BLaER1 (cell line): ENCODE data around the gene HSBP1.
A peak's percentile ranks its signal among the peaks of the same experiment; 100 is the strongest.

Experiments used
- H3K27ac ChIP-seq: shearing (Covaris generic); formaldehyde crosslinking; 2 replicates; pipeline ENCODE4 v1.8.1; 2022
- H3K27me3 ChIP-seq: shearing (Covaris generic); formaldehyde crosslinking; 2 replicates; pipeline ENCODE4 v1.8.1; 2022
- H3K36me3 ChIP-seq: shearing (Covaris generic); formaldehyde crosslinking; 2 replicates; pipeline ENCODE4 v1.8.1; 2022
- H3K4me1 ChIP-seq: shearing (Covaris generic); formaldehyde crosslinking; 2 replicates; pipeline ENCODE4 v1.8.1; 2022
- H3K4me2 ChIP-seq: shearing (Covaris generic); formaldehyde crosslinking; 2 replicates; pipeline ENCODE4 v1.8.1; 2022
- H3K4me3 ChIP-seq: shearing (Covaris generic); formaldehyde crosslinking; 2 replicates; pipeline ENCODE4 v1.8.1; 2022
- H3K9ac ChIP-seq: shearing (Covaris generic); formaldehyde crosslinking; 2 replicates; pipeline ENCODE4 v1.8.1; 2022
- H3K9me3 ChIP-seq: shearing (Covaris generic); formaldehyde crosslinking; 2 replicates; pipeline ENCODE4 v1.8.1; 2022
- H4K20me1 ChIP-seq: shearing (Covaris generic); formaldehyde crosslinking; 2 replicates; pipeline ENCODE4 v1.8.1; 2022
- Cebpa-rat ChIP-seq: shearing (Covaris generic); IDR thresholded peaks from 2 replicates; pipeline ENCODE4 v1.8.1; 2022

The HSBP1 gene

DNA sequence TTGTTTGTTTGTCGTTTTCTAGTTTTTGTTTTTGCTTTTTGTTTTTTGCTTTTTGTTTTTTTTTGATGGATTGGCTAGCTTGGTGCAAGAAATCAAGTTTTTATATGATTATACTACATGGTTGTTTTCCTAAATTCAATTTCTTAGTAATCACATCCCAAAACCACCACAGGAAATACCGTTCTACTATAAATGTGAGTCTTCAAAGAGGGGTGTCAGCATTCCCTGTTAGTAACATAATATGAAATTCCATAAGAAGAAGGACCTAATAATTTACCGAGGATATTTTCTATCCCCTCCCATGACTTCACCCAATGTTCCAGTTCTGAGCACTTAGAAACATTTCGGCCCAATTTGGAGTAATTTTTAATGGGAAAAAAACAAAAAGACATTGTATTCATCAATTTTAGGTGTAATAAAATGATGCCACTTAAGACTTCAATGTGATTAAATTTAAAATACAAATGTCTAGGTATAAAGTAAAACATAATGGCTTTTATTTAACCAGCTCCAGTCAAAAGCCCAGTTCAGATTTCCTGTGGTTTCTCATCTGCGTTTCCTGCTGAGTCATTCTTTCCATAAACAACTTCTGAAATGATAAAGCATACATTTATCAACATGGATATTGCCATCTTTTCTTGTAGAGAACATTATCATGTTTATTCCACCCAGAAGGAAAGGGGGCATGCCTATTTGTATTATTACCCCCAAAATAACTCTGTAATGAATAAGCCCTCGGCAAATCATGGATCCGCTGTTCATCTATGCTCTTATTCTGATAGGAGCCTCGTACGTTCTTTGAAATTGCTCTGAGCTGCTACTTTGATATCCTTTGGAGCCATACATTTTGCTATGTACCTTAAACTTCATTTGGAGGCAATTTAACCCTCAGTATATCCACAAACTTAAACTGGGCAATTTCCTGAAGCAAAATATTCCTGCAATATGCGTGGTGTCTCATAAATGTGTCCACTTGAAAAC lies 28.1 kb downstream of the HSBP1 start:
- Histone ChIP-seq H3K36me3 (no peaks in the 10 kb centered on the region), H4K20me1 (no peaks in the 10 kb centered on the region), H3K9me3 (peaks cover 15% of the 10 kb centered on the region), H3K9ac (no peak overlapping the region; the same call in 1 of the 2 replicates), H3K4me2 (peak overlapping the region; percentile 73), H3K4me1 (peaks cover 26% of the 10 kb centered on the region), H3K27ac (peak overlapping the region; percentile 61; the same call in 1 of the 2 replicates), H3K4me3 (no peak overlapping the region), H3K27me3 (no peaks in the 10 kb centered on the region)
- TF ChIP-seq Cebpa-rat, result no peak

DNA sequence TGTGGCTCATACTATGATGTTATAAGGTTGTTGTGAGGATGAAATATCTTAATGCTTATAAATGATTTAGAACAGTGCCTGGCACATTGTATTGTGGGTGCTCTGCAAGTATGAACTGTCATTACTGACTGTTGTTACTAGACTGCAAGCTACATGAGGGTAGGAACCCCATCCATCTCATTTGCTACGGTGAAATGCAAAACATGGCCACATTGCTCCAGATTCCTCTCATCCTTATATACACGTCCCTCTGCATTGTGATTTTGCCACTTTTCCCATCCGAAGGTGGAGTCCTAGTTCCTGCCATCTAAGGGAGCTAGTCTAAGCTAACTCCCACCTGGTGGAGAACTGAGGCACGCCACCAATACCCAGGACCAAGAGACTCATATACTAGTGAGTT lies 29.8 kb downstream of the HSBP1 start:
- H3K27ac ChIP-seq, result no peak overlapping the region
- H3K4me1 ChIP-seq, result peaks cover 26% of the 10 kb centered on the region
- no peaks in the 10 kb centered on the region for H4K20me1 ChIP-seq
- H3K9ac ChIP-seq, result no peak overlapping the region
- no peaks in the 10 kb centered on the region for H3K36me3 ChIP-seq
- H3K4me2 ChIP-seq, result no peak overlapping the region
- H3K4me3 ChIP-seq, result no peak overlapping the region
- no peak for TF ChIP-seq Cebpa-rat
- peaks cover 11% of the 10 kb centered on the region for H3K9me3 ChIP-seq
- no peaks in the 10 kb centered on the region for H3K27me3 ChIP-seq

DNA sequence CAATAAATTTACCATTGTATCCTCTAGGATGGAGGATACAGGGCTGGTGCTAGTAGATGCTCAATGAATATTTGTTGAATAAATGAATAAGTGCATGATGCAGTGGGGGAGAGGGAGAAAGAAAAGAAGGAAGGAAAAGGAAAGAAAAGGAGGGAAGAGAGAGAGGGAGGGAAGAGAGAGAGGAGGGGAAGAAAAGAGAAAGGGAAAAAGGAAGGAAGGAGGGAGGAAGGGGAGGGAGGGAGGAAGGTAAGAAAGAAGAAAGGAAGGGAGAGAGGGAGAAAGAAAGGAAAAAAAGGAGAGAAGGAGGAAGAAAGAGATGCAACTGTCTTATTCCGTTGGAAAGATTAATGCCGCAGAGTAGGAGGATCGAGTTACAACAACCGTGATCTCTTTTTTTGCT lies 30.4 kb downstream of the HSBP1 start:
- no peak for TF ChIP-seq Cebpa-rat
- Histone ChIP-seq H3K4me3 (no peak overlapping the region), H3K9ac (no peak overlapping the region), H4K20me1 (no peaks in the 10 kb centered on the region), H3K27me3 (no peaks in the 10 kb centered on the region), H3K4me1 (peaks cover 32% of the 10 kb centered on the region), H3K4me2 (no peak overlapping the region), H3K36me3 (no peaks in the 10 kb centered on the region), H3K27ac (no peak overlapping the region), H3K9me3 (peaks cover 5% of the 10 kb centered on the region)

DNA sequence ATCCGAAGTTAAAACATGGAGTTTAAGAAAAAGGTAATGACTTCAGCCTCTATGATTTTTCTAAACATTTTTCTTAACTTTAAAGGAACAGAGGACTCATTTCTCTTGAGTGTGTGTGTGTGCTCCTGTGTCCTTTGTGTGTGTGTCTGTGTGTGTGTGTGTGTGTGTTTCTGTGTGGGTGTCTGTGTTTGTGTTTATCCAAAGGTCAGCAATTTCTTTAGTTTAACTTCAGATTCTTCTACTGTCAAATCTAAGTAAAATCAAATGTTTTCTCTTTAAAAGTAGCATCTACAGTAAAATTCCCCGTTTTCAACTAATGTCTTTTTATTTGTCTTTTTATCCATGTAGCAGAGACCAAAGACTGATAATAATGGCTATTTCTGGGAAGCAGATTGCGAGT lies 31.8 kb downstream of the HSBP1 start:
- H3K4me2 ChIP-seq, result no peak overlapping the region
- no peak for TF ChIP-seq Cebpa-rat
- H3K9me3 ChIP-seq, result no peaks in the 10 kb centered on the region; the same call in 1 of the 2 replicates
- H3K9ac ChIP-seq, result no peak overlapping the region
- no peaks in the 10 kb centered on the region for H4K20me1 ChIP-seq
- no peak overlapping the region for H3K27ac ChIP-seq
- no peaks in the 10 kb centered on the region for H3K36me3 ChIP-seq
- peaks cover 40% of the 10 kb centered on the region for H3K4me1 ChIP-seq
- no peaks in the 10 kb centered on the region for H3K27me3 ChIP-seq
- H3K4me3 ChIP-seq, result no peak overlapping the region

DNA sequence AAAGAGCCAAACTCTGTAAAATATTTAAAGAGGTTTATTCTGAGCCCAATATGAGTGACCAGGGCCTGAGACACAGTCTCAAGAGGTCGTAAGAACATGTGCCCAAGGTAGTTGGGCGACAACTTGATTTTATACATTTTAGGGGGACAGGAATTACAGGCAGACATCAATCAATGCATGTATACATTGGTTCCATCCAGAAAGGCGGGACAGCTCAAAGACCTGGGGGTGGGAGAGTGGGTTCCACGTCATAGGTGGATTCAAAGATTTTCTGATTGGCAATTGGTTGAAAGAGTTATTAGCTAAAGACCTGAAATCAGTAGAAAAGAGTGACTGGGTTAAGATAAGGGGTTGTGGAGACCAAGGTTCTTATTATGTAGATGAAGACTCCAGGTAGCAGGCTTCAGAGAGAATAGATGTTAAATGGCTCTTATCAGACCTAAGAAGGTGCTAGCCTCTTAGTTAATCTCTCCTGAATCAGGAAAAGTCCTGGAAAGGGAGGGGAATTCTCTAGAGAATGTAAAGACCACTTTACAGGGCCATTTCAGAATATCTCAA lies 32.4 kb downstream of the HSBP1 start:
- TF ChIP-seq Cebpa-rat, result no peak
- peaks cover 35% of the 10 kb centered on the region for H3K4me1 ChIP-seq
- H3K9me3 ChIP-seq, result peaks cover under 1% of the 10 kb centered on the region; the same call in 1 of the 2 replicates
- no peaks in the 10 kb centered on the region for H4K20me1 ChIP-seq
- no peaks in the 10 kb centered on the region for H3K27me3 ChIP-seq
- H3K9ac ChIP-seq, result no peak overlapping the region
- H3K36me3 ChIP-seq, result no peaks in the 10 kb centered on the region
- H3K4me3 ChIP-seq, result no peak overlapping the region
- no peak overlapping the region for H3K27ac ChIP-seq
- no peak overlapping the region for H3K4me2 ChIP-seq

DNA sequence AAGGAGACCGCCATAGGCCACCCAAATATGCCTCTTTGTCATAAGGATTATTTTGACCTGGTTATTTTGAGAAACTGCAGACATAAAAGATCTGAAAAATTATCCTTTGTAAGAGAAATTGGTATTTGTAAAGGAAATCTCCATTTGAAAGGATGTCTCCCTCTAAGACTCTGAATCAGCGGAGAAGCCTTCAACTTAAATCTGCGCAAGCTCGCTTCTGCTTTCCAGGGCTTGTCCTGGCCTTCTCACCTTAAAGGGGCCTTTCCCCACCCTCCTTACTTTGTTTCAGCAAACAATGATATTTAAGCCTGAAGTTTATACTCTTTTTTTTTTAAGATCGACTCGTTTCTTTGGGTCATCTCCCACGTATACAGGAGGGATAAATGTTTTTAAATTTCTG lies 34.5 kb downstream of the HSBP1 start:
- Histone ChIP-seq H4K20me1 (no peaks in the 10 kb centered on the region), H3K9me3 (peaks cover 4% of the 10 kb centered on the region; the same call in 1 of the 2 replicates), H3K4me2 (no peak overlapping the region), H3K4me3 (no peak overlapping the region), H3K27me3 (no peaks in the 10 kb centered on the region), H3K9ac (no peak overlapping the region), H3K4me1 (peaks cover 19% of the 10 kb centered on the region), H3K36me3 (no peaks in the 10 kb centered on the region), H3K27ac (no peak overlapping the region)
- no peak for TF ChIP-seq Cebpa-rat

DNA sequence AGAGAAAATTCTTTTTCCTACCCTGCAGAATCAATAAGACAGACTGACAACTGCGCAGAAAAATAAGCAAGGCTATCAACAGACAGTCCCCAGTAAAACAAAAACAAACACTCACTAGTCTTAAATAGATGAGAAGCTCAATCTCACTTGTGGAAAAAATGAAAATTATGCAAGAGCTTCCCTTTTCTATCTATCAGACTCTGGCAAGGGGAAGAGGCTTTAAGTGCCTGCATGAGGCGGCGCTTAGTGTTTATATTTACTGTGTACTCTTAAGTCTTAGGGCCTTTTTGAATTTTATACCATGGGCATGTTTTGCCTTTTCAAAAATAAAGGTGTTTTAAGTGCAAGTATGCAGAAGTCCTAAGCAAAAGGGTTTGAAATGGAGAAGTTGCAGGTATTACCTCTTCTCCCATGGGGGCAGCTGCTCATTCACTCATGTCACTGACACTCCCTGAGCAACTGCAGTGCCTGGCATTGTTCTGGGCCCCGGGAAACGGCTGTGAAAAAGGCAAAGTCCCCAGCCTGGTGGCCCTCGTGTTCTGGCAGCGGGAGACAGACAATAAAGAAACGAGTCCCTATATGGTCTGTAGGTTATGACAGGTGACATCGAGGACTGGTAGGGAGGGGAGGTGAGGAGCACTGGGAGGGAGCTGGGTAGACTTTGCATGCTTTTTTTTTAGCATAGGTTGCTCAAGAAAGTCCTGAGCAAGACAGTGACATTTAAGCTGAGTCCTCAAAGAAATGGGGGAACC lies 35.2 kb downstream of the HSBP1 start:
- H3K4me1 ChIP-seq, result peaks cover 19% of the 10 kb centered on the region
- H3K9ac ChIP-seq, result no peak overlapping the region
- peaks cover 4% of the 10 kb centered on the region; the same call in 1 of the 2 replicates for H3K9me3 ChIP-seq
- no peak for TF ChIP-seq Cebpa-rat
- H3K4me2 ChIP-seq, result peak overlapping the region; percentile 52
- H3K36me3 ChIP-seq, result no peaks in the 10 kb centered on the region
- no peaks in the 10 kb centered on the region for H4K20me1 ChIP-seq
- no peaks in the 10 kb centered on the region for H3K27me3 ChIP-seq
- H3K4me3 ChIP-seq, result no peak overlapping the region
- H3K27ac ChIP-seq, result peak overlapping the region; percentile 46; the same call in 1 of the 2 replicates

DNA sequence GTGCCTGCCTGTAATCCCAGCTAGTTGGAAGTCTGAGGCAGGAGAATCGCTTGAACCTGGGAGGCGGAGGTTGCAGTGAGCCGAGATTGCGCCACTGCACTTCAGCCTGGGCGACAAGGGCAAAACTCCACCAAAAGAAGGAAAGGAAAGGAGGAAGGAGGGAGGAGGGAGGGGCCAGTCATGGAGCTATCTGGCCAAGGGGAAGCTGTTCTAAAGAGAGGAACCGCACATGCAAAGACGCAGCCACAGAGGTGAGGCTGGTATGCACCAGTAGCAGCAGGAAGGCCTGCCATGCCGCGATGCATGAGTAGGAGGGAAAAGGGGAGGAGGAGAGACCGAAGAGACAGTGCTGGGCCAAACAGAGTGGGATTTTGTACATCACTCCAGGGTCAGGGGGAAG lies 35.9 kb downstream of the HSBP1 start:
- TF ChIP-seq Cebpa-rat, result no peak
- H3K4me3 ChIP-seq, result no peak overlapping the region
- peaks cover 19% of the 10 kb centered on the region for H3K4me1 ChIP-seq
- H3K9ac ChIP-seq, result no peak overlapping the region
- no peaks in the 10 kb centered on the region for H3K36me3 ChIP-seq
- no peaks in the 10 kb centered on the region for H3K27me3 ChIP-seq
- H3K4me2 ChIP-seq, result peak overlapping the region; percentile 52
- H3K9me3 ChIP-seq, result peaks cover 4% of the 10 kb centered on the region; the same call in 1 of the 2 replicates
- H4K20me1 ChIP-seq, result no peaks in the 10 kb centered on the region
- no peak overlapping the region for H3K27ac ChIP-seq

DNA sequence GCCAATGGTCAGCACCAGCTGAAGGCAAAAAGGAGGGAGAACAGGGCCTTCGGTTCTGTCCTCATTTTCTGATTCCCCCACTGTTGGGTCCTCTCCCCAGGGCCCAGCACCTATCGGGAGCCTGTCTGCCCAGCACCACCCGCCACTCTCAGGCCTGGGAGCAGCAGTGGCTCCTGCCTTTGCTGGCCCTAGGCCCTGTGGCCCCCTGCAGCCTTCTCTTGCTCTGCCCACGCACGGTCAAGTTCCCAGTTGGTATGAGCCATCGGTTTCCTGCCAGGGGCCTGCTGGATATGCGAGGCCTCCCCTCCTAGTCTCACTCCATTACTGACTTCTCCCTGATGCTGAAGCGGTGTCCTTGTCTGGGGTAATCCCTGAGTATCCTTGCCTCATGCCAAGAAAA lies 37.5 kb downstream of the HSBP1 start:
- Histone ChIP-seq H3K27ac (no peak overlapping the region), H3K9ac (no peak overlapping the region), H3K27me3 (no peaks in the 10 kb centered on the region), H3K36me3 (no peaks in the 10 kb centered on the region), H3K4me1 (peaks cover 19% of the 10 kb centered on the region), H4K20me1 (no peaks in the 10 kb centered on the region), H3K9me3 (peaks cover 4% of the 10 kb centered on the region; the same call in 1 of the 2 replicates), H3K4me3 (no peak overlapping the region), H3K4me2 (no peak overlapping the region)
- TF ChIP-seq Cebpa-rat, result no peak
